ENCODE results near the gene TMEM108.

- TF ChIP-seq CTCF (conservative IDR thresholded peaks at IDR 0.05; ENCODE audit: low read length) (no peak), EZH2phosphoT487 (IDR thresholded peaks at IDR 0.05; ENCODE audit: borderline replicate concordance, low read depth, low read length) (no peak)
Observed at GRCh38 chr3:133081016-133081415, 42.8 kb downstream of the TMEM108 start.
